Measurements from ENCODE around the gene ZNF629.

Gene ZNF629

GRCh38 chr16:30747331-30747730, 39.7 kb downstream of the ZNF629 start:
- no peak for DNase-seq

GRCh38 chr16:30746638-30747175, 40.3 kb downstream of the ZNF629 start:
- no peak for DNase-seq

- DNase-seq = no peak
Observed at GRCh38 chr16:30745082-30745481, 41.9 kb downstream of the ZNF629 start.

- DNase-seq = no peak
Observed at GRCh38 chr16:30744183-30744582, 42.8 kb downstream of the ZNF629 start.

GRCh38 chr16:30743716-30744115, 43.3 kb downstream of the ZNF629 start:
- DNase-seq = no peak

GRCh38 chr16:30741461-30741914, 45.5 kb downstream of the ZNF629 start:
- DNase-seq = no peak

GRCh38 chr16:30740364-30741251, 46.4 kb downstream of the ZNF629 start:
- DNase-seq = peak; percentile 87

- no peak for DNase-seq
Observed at GRCh38 chr16:30738984-30739951, 47.7 kb downstream of the ZNF629 start.

- no peak for DNase-seq
Observed at GRCh38 chr16:30737794-30738648, 49.0 kb downstream of the ZNF629 start.

- no peak for DNase-seq
Observed at GRCh38 chr16:30736995-30737793, 49.8 kb downstream of the ZNF629 start.

- DNase-seq = no peak
Observed at GRCh38 chr16:30731411-30731810, 55.6 kb downstream of the ZNF629 start.

- DNase-seq = no peak
Observed at GRCh38 chr16:30728899-30729672, 57.9 kb downstream of the ZNF629 start.

Data from DMS79 treated with DMSO at 0.1 percent for 48 hours (cell line).